GM18861 (cell line): ENCODE results near the gene XKR3.
"Not testable (repeated sequence)": the region's sequence is repeated elsewhere in the genome, so short reads cannot be mapped to it uniquely, and the experiment has no call there.

Source experiments
- ATAC-seq: cut with Tn5 transposase; IDR thresholded peaks from one replicate; pipeline ENCODE4 v1.9.1; 2021; ENCODE audit not compliant: unreplicated experiment

The XKR3 gene

DNA sequence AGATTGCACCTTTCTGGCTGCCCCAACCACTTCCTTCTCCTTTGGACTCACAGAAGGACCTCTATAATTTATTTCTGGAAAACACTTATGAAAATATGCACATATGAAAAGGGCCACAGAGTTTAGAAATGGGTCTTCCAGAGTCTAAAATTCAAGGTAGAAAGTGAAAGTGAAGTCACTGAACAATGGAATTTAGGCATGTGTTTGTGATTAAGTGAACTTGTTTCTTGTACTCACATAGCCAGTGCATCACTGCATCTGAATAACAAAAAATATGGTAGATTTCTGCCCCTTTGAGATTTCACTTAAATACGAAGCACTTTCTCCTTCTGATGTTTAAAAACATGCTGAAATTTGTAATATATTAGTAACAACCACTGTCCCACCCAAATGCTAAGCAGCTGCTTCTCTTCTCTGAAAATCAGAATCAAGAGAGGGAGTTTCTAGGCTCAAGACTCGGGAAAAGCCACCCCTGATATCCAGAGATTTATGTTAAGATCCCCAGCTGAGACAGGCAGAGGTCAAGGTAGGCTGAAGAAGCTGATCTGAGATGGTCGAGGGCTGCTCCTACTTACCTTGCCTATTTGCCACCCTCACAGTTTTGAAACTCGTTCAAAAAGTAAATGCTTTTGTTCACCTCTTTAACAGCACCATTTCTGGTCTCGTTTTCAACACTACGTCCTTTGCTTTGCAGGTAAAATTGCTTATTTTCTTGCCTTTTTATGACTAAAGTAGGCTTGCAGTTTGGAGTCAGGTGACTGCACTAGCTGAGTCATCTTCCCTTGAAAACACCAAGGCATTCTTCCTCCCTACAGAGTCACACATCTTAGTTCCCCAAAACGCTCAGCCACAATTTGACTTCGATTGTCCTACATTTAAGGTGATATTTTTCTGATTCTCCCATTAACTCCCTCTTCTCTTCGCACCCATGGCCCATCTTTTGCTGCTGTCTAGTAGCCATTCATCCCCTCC, at the start of gene XKR3:
Gene XKR3, minus strand, starts transcription at position 696 of the 972 bp plus-strand sequence. CDS start 17,338 bp downstream, outside the sequence.
- no peak for ATAC-seq

GRCh38 chr22:16869640-16870039, 44.4 kb upstream of the XKR3 start:
- ATAC-seq, result not testable (repeated sequence)

DNA sequence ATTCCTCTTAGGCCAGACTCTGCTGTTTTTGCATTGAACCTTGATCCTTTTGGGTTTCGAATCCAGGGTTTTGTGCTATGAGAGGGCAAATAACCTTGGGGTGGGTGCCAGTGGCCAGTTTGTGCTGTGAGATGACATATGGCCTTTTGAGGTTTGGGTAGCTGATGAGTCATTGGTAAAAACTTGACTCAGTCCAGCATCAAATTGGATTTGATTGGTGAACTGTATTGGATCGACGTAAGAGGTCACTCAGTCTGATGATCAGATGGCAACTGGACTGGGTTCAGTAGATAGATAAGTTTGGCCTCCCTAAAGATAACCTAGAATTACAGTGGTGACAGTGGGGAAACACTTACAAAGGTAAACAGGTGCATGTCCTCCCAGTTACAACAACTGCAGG, 41.0 kb upstream of the XKR3 start:
- ATAC-seq, result no peak

DNA sequence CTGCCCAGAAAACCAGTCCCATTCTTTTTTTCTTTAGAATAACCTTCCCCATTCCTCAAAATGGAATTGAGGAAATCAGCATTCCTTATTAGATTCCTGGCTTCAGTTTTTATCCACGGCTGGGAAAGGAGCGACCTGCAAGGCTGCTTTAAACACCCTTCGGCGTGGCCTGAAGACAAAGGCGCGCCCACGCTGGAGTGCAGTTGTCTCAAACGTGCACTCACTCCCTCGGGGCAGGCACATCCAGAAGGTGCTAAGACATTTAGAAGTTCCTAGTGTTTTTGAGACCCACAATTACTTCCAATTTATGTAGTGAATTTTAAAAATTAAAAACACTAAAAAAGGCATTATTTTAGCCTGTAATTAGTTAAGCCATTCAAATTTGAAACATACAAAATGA, 31.6 kb upstream of the XKR3 start:
- ATAC-seq, result not testable (repeated sequence)

DNA sequence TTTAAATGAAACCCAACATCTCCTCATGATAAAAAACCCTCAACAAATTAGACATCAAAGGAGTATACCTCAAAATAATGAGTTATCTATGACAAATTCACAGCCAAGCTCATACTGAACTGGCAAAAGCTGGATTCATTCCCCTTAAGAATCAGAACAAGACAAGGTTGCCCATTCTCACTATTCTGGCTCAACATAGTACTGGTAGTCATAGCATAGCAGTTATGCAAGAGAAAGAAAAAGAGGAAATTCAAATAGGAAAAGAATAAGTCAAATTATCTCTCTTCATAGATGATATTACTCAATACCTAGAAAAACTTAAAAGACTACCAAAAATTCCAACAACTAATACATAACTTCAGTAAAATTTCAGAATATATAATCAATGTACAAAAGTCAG, 29.4 kb upstream of the XKR3 start:
- ATAC-seq, result no peak

- ATAC-seq, result not testable (repeated sequence)
Measured at GRCh38 chr22:16851268-16851996, 26.2 kb upstream of the XKR3 start.

GRCh38 chr22:16847271-16847670, 22.1 kb upstream of the XKR3 start:
- no peak for ATAC-seq

GRCh38 chr22:16845881-16846280, 20.7 kb upstream of the XKR3 start:
- ATAC-seq, result no peak

GRCh38 chr22:16845465-16845864, 20.3 kb upstream of the XKR3 start:
- ATAC-seq, result no peak

DNA sequence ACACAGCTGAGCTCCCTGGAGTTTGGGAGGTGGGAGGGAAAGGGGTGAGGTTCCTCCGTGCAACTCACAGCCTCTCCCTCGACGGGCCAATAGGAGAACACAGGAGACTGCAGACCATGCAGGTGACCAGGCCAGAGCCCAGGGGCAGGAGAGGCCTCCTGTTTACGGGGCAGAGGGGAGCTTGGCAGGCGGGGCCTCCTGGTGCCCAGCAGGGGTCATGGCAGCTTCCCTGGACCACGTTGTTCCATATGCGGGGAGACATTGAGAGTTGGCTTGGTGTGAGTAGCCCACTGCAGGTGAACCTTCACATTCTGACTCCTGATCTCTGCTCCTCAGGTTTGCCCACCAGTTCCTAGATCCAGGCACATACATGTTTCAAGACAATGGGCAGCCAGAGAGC, 19.3 kb upstream of the XKR3 start:
- ATAC-seq, result no peak

DNA sequence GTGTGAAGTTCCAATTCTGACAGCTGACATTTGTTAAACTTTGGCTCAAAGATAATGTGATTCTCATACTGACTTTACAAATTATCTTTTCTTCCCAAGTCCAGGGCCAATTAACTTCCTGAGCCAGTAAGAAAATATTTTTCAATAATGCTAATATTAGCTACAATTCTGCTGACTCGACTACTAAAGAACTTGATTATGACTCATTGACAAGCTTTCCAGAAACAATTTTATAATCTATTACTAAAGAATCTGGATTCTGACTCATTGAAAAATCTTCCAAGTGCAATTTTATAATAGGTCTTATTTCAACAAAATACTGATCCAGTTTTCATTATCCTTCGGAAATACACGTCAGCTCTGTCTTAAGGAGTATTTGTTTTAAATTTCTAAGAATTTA, 12.9 kb upstream of the XKR3 start:
- ATAC-seq, result no peak

GRCh38 chr22:16834971-16835370, 9.8 kb upstream of the XKR3 start:
- ATAC-seq, result no peak

- ATAC-seq, result no peak
Measured at GRCh38 chr22:16831257-16831656, 6.0 kb upstream of the XKR3 start.

DNA sequence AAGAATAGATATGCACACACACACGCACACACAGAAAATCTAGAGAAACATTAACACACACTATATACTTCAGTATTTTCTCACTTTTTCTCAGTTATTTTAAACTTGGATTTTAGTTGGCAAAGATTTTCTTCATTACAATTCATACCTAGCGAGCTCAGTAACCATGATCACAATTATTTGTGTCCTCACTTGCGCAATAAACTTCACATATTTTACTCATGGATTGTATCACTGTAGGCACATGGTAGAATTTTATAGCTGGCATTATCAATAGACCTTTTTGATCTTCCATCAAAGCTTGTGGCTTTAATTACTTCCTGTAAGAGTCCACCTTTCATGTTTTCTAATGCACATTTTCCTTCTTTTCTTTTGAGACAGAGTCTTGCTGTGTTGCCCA, 4.8 kb upstream of the XKR3 start:
- ATAC-seq, result no peak

GRCh38 chr22:16828876-16829275, 3.7 kb upstream of the XKR3 start:
- no peak for ATAC-seq

- no peak for ATAC-seq
Measured at GRCh38 chr22:16827506-16827905, 2.3 kb upstream of the XKR3 start.

GRCh38 chr22:16819249-16819648, 6.0 kb downstream of the XKR3 start:
- ATAC-seq, result no peak

DNA sequence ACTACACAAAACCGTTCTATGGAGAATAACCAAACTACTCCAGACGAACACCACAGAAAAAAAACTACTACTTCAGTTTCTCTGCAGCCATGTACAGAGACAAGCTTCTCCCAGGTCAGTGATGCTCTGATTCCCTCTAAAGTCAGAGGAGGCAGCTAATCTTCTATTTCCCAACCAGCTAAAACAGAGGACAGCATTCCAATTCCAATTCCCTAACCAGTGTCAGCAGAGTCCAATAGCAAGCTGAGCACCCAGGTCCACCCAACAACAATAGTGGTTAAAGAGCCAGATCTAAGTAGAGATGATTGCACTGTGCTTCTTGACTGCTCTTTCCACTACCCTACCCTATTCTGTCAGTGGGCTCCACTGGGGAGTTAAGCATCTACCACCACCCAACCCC, 6.7 kb downstream of the XKR3 start:
- ATAC-seq, result no peak

- ATAC-seq, result no peak
Measured at GRCh38 chr22:16815073-16815472, 10.1 kb downstream of the XKR3 start.

DNA sequence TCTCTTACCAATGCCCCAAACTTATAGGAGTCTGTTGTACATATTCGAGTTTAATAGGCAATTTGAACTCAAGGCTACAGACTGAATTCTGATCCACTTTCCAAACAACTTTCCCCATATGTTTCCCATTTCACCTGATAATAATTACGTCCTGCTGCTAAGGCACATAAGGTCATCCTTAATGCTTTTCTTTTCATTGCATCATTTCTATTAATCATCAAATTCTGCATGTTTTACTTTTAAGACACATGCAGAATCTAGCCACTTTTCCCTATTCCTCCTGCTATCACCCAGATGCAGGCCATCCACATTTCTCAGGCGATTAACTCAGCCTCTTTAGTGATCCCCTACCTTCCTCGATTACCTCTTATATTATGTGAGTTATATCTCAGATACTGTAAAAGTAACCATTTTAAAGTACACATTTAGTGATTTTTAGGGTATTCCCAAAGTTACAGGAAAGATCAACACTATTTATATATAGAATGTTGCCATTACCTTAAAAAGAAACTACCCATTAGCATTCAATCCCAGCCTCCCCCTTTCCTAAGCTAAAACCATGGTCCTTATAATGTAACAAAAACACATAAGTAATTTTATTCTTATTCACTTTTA, 14.9 kb downstream of the XKR3 start:
- no peak for ATAC-seq

DNA sequence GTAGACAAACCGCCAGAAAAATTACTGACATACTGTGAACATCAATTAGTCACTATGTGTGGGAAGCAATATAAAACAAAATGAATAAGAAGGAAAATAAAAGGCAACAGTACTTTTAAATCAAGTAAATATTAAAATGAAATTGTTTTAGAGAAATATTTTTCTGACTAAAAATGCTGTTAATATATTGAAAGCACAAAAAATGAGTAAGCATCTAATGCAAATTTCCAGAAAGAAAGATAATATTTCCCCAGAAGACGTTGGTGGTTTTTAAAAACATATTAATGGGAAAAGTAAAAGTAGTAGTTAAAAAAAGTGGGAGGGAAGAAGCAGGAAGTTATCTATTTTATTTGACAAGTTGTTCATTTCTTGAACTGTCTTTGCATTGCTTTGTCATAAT, 16.5 kb downstream of the XKR3 start:
- ATAC-seq, result no peak

DNA sequence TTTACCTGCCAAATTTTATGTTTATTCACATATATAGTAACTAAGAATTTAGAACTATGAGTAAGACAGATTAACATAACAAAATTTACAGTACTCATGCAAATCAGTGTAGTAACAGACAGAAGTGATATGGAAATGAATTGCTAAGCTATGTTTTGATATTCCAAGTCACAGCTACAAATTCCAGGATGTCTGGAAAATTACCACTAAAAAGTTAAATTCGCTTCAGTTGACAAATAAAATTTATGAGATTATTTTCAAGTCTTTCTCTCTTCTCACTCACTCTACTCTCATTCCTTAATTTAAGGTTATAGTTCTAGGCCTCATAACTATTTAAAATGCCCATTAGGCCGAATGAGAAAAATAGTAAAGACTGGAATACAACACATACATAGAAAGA, 18.1 kb downstream of the XKR3 start:
- ATAC-seq, result no peak
